ENCODE measurements around the gene ATP2C2. TPM values are rescaled to one million over a fixed set of nuclear protein-coding genes. Genes with fewer than 3 reads are reported as not detected.

Gene ATP2C2
- total and polyA plus RNA-seq, 2 experiments from 2014 or later = 0.53 TPM; not detected in 1

- Histone ChIP-seq H3K27me3 (no peaks in the 10 kb centered on the region), H3K4me3 (no peak overlapping the region), H3K9me3 (ENCODE audit: low read depth) (no peaks in the 10 kb centered on the region), H3K4me1 (ENCODE audit: low read depth) (no peaks in the 10 kb centered on the region), H3K36me3 (no peaks in the 10 kb centered on the region), H3K27ac (no peak overlapping the region)
- no peak for TF ChIP-seq CTCF (IDR thresholded peaks at IDR 0.05; ENCODE audit: low read depth, low read length)
- no peak for DNase-seq (ENCODE audit: low read depth in 1 of 2, low spot score in 1 of 2)
Measured at GRCh38 chr16:84351630-84352029, 16.7 kb upstream of the ATP2C2 start.

GRCh38 chr16:84354306-84354705, 14.0 kb upstream of the ATP2C2 start:
- H3K27ac ChIP-seq = no peak overlapping the region
- DNase-seq (ENCODE audit: low read depth in 1 of 2, low spot score in 1 of 2) = no peak
- no peaks in the 10 kb centered on the region for H3K9me3 ChIP-seq (ENCODE audit: low read depth)
- H3K4me1 ChIP-seq (ENCODE audit: low read depth) = no peaks in the 10 kb centered on the region
- no peak overlapping the region for H3K4me3 ChIP-seq
- no peaks in the 10 kb centered on the region for H3K27me3 ChIP-seq
- TF ChIP-seq CTCF (IDR thresholded peaks at IDR 0.05; ENCODE audit: low read depth, low read length) = no peak
- H3K36me3 ChIP-seq = no peaks in the 10 kb centered on the region

- Histone ChIP-seq H3K9me3 (ENCODE audit: low read depth) (no peaks in the 10 kb centered on the region), H3K4me3 (no peak overlapping the region), H3K36me3 (no peaks in the 10 kb centered on the region), H3K4me1 (ENCODE audit: low read depth) (no peaks in the 10 kb centered on the region), H3K27ac (no peak overlapping the region), H3K27me3 (no peaks in the 10 kb centered on the region)
- no peak for DNase-seq (ENCODE audit: low read depth in 1 of 2, low spot score in 1 of 2)
- no peak for TF ChIP-seq CTCF (IDR thresholded peaks at IDR 0.05; ENCODE audit: low read depth, low read length)
Measured at GRCh38 chr16:84355149-84355548, 13.2 kb upstream of the ATP2C2 start.

GRCh38 chr16:84356176-84356575, 12.2 kb upstream of the ATP2C2 start:
- H3K36me3 ChIP-seq = no peaks in the 10 kb centered on the region
- no peaks in the 10 kb centered on the region for H3K9me3 ChIP-seq (ENCODE audit: low read depth)
- TF ChIP-seq CTCF (IDR thresholded peaks at IDR 0.05; ENCODE audit: low read depth, low read length) = no peak
- no peak for DNase-seq (ENCODE audit: low read depth in 1 of 2, low spot score in 1 of 2)
- no peak overlapping the region for H3K27ac ChIP-seq
- H3K27me3 ChIP-seq = no peaks in the 10 kb centered on the region
- H3K4me1 ChIP-seq (ENCODE audit: low read depth) = no peaks in the 10 kb centered on the region
- H3K4me3 ChIP-seq = no peak overlapping the region

- no peaks in the 10 kb centered on the region for H3K27me3 ChIP-seq
- no peaks in the 10 kb centered on the region for H3K36me3 ChIP-seq
- DNase-seq (ENCODE audit: low read depth in 1 of 2, low spot score in 1 of 2) = no peak
- no peak for TF ChIP-seq CTCF (IDR thresholded peaks at IDR 0.05; ENCODE audit: low read depth, low read length)
- H3K9me3 ChIP-seq (ENCODE audit: low read depth) = no peaks in the 10 kb centered on the region
- H3K4me3 ChIP-seq = no peak overlapping the region
- H3K4me1 ChIP-seq (ENCODE audit: low read depth) = no peaks in the 10 kb centered on the region
- no peak overlapping the region for H3K27ac ChIP-seq
Measured at GRCh38 chr16:84356591-84357116, 11.7 kb upstream of the ATP2C2 start.
